ENCODE data around the gene LAMA2.

- TF ChIP-seq POLR2A (IDR thresholded peaks at IDR 0.05) (no peak), CTCF (IDR thresholded peaks at IDR 0.05) (no peak)
Measured at GRCh38 chr6:129215916-129216520, 333.1 kb downstream of the LAMA2 start.

Data from right lobe of liver (tissue), 4 donors.